ENCODE measurements around the gene MED12L.

The MED12L gene

DNA sequence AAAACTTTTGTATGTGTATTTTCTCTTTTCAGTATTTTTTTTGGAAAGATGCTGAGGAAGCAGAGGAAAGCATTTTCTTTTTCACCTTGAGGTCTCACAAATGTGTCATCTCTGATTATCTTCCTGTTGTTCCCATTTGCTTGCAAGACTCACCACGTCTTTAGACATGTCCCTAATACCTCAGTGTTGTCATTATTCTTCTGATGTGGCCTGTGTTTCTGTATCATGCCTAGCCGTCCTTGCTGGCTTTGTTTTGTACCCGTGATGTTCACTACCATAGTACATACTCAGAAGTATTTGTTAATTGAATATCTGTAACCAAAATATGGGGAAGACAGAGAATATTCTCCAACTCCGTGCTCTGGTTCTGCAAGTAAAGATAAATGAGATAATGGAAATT is 197.9 kb downstream of the MED12L start:
- Histone ChIP-seq H4K20me1 (ENCODE audit: insufficient read depth, low read length, poor library complexity, severe bottlenecking) (no peaks in the 10 kb centered on the region), H3K4me3 (ENCODE audit: low read length, poor library complexity, severe bottlenecking) (no peak overlapping the region), H3K79me2 (ENCODE audit: insufficient read depth, low read length) (no peaks in the 10 kb centered on the region), H3K9ac (ENCODE audit: low read depth, low read length, poor library complexity, severe bottlenecking) (no peak overlapping the region), H3F3A (ENCODE audit: low read depth) (no peaks in the 10 kb centered on the region), H3K4me1 (ENCODE audit: insufficient read depth, low read length, poor library complexity, severe bottlenecking) (peaks cover 18% of the 10 kb centered on the region), H3K9me2 (replicated peaks; ENCODE audit: low read depth, low read length) (no peaks in the 10 kb centered on the region), H3K4me2 (ENCODE audit: low read depth, low read length, poor library complexity, severe bottlenecking) (no peak overlapping the region), H3K36me3 (ENCODE audit: insufficient read depth, low read length) (peaks cover 9% of the 10 kb centered on the region; the same call in 1 of the 2 replicates), H3K9me3 (ENCODE audit: insufficient read depth, low read depth, low read length) (no peaks in the 10 kb centered on the region), H2AFZ (ENCODE audit: low read length) (no peak overlapping the region), H3K27me3 (ENCODE audit: insufficient read depth, low read length, poor library complexity, severe bottlenecking) (no peaks in the 10 kb centered on the region)
- no peak for TF ChIP-seq EZH2phosphoT487 (IDR thresholded peaks at IDR 0.05; ENCODE audit: borderline replicate concordance)
- TF ChIP-seq, protein P1, sequence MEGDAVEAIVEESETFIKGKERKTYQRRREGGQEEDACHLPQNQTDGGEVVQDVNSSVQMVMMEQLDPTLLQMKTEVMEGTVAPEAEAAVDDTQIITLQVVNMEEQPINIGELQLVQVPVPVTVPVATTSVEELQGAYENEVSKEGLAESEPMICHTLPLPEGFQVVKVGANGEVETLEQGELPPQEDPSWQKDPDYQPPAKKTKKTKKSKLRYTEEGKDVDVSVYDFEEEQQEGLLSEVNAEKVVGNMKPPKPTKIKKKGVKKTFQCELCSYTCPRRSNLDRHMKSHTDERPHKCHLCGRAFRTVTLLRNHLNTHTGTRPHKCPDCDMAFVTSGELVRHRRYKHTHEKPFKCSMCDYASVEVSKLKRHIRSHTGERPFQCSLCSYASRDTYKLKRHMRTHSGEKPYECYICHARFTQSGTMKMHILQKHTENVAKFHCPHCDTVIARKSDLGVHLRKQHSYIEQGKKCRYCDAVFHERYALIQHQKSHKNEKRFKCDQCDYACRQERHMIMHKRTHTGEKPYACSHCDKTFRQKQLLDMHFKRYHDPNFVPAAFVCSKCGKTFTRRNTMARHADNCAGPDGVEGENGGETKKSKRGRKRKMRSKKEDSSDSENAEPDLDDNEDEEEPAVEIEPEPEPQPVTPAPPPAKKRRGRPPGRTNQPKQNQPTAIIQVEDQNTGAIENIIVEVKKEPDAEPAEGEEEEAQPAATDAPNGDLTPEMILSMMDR (conservative IDR thresholded peaks at IDR 0.05; ENCODE audit: low read length) = no peak

DNA sequence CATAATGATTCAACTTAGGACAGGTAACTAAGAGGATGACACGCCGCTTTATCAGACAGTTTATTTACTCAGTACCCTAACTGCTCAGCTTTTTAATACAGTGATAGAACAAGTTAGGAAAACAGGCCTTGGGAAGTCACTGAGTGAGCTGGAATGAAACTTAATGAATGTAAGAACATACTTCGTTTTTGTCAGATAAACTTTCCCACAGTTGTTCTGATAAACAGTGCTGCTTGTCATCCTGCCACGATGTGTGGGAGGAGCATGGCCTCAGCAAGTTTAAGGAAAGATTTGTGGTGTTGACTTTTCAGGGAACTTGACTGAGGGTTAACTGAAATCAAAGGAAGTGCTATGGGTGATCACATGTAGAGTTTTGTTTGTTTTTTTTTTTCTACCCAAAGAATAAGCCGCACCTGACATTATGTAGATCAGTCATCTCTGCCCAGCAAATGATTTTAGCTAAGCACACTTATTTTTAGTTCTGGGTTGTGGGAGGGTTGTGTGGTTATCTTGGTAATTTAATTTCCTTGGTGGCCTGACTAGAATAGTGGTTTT is 198.5 kb downstream of the MED12L start:
- Histone ChIP-seq H3K4me1 (ENCODE audit: insufficient read depth, low read length, poor library complexity, severe bottlenecking) (peaks cover 12% of the 10 kb centered on the region), H3K79me2 (ENCODE audit: insufficient read depth, low read length) (no peaks in the 10 kb centered on the region), H3K36me3 (ENCODE audit: insufficient read depth, low read length) (peaks cover 9% of the 10 kb centered on the region; the same call in 1 of the 2 replicates), H4K20me1 (ENCODE audit: insufficient read depth, low read length, poor library complexity, severe bottlenecking) (no peaks in the 10 kb centered on the region), H3K9ac (ENCODE audit: low read depth, low read length, poor library complexity, severe bottlenecking) (no peak overlapping the region), H2AFZ (ENCODE audit: low read length) (no peak overlapping the region), H3K4me2 (ENCODE audit: low read depth, low read length, poor library complexity, severe bottlenecking) (no peak overlapping the region), H3F3A (ENCODE audit: low read depth) (no peaks in the 10 kb centered on the region), H3K4me3 (ENCODE audit: low read length, poor library complexity, severe bottlenecking) (no peak overlapping the region), H3K27me3 (ENCODE audit: insufficient read depth, low read length, poor library complexity, severe bottlenecking) (no peaks in the 10 kb centered on the region), H3K9me3 (ENCODE audit: insufficient read depth, low read depth, low read length) (no peaks in the 10 kb centered on the region), H3K9me2 (replicated peaks; ENCODE audit: low read depth, low read length) (no peaks in the 10 kb centered on the region)
- TF ChIP-seq, protein P1 (conservative IDR thresholded peaks at IDR 0.05; ENCODE audit: low read length) = no peak
- no peak for TF ChIP-seq EZH2phosphoT487 (IDR thresholded peaks at IDR 0.05; ENCODE audit: borderline replicate concordance)

- peaks cover 8% of the 10 kb centered on the region for H3K4me1 ChIP-seq (ENCODE audit: insufficient read depth, low read length, poor library complexity, severe bottlenecking)
- TF ChIP-seq, protein P1 (conservative IDR thresholded peaks at IDR 0.05; ENCODE audit: low read length) = no peak
- no peak for TF ChIP-seq EZH2phosphoT487 (IDR thresholded peaks at IDR 0.05; ENCODE audit: borderline replicate concordance)
- H3K79me2 ChIP-seq (ENCODE audit: insufficient read depth, low read length) = no peaks in the 10 kb centered on the region
- no peak overlapping the region for H3K4me3 ChIP-seq (ENCODE audit: low read length, poor library complexity, severe bottlenecking)
- H3F3A ChIP-seq (ENCODE audit: low read depth) = no peaks in the 10 kb centered on the region
- no peaks in the 10 kb centered on the region for H3K9me3 ChIP-seq (ENCODE audit: insufficient read depth, low read depth, low read length)
- no peaks in the 10 kb centered on the region for H4K20me1 ChIP-seq (ENCODE audit: insufficient read depth, low read length, poor library complexity, severe bottlenecking)
- no peaks in the 10 kb centered on the region for H3K9me2 ChIP-seq (replicated peaks; ENCODE audit: low read depth, low read length)
- H3K27me3 ChIP-seq (ENCODE audit: insufficient read depth, low read length, poor library complexity, severe bottlenecking) = no peaks in the 10 kb centered on the region
- no peaks in the 10 kb centered on the region for H3K36me3 ChIP-seq (ENCODE audit: insufficient read depth, low read length)
- H2AFZ ChIP-seq (ENCODE audit: low read length) = no peak overlapping the region
- no peak overlapping the region for H3K9ac ChIP-seq (ENCODE audit: low read depth, low read length, poor library complexity, severe bottlenecking)
- no peak overlapping the region for H3K4me2 ChIP-seq (ENCODE audit: low read depth, low read length, poor library complexity, severe bottlenecking)
Observed at GRCh38 chr3:151285940-151286339, 200.5 kb downstream of the MED12L start.

Measured in Loucy (cell line).